HG02588 (cell line): ENCODE results near the gene PLA2G4D.

Source experiments
- ATAC-seq: cut with Tn5 transposase; IDR thresholded peaks from one replicate; pipeline ENCODE4 v1.9.1; 2021; ENCODE audit warnings: mild to moderate bottlenecking, moderate library complexity; ENCODE audit not compliant: unreplicated experiment

Gene PLA2G4D

DNA sequence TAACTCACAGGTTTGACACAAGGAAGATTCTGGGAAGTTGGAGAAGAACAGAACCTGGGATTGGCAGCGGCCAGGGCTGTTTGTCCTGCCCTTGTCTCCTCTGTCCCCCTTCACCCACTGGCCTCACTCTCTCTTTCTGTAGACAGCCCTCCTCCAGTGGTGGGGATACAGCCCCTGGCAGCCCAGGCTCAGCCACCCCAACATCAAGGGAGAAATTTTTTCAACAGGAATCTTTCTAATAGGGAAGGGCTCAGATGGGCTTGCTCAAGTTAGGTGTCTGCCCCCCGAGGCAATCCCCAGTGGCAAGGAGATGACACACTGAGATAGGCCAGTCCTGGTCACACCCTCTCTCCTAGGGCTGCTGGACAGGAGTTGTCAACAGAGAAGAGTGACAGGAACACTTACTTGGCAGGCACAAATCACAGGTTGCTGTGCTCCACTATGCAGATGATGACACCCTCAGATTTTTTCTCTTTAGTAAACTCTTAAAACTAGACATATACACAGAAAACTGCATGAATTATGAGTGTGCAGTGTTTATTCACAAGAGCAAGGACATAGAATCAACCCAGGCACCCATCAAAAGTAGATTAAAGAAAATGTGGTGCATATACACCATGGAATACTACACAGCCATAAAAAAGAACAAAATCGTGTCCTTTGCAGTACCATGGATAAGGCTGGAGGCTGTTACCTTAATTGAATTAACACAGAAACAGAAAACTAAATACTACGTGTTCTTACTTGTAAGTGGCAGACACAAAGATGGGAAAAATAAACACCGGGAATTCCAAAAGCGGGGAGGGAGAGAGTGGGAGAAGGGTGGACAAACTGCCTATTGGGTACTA is 36.3 kb downstream of the PLA2G4D start:
- ATAC-seq, result no peak

DNA sequence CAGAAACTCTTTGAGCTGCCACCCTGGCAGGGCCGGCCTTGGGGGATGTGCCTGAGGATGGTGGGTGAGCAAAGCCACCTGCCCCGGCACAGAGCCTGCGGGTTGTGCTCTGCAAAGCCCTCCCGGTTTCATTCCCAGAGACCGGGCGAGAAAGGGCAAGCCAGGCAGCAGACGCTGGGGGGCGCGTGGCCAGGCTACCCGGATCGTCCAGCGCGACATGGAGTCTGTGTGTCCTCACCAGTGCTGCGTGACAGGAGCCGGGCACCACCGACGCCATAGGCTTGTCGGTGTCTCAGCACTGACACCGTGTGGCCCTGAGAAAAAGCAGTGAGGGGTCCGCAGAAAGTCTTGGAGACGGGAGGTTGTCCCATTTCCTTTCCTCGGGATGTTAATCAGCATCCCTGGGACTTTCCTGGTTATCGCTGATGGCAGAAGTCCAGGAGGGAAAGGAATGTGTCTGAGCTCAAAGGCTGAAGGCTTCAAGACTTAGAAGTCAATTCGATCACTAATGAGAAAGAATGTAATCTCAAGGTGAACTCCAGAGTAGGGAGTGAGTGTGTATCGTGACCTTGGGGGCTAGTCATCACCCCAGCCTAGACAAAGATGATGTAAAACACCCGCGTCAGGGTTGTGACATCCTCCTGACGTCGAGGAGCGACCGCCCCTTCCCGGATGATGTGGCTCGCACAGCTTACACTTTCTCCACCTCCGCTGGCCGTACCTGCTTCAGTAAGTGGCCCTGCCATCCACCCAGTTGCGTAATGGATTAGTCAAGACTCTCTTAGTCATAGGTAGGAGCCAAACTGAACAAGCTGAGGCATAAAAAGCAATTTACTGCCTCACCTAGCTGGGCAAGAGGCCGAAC is 37.2 kb downstream of the PLA2G4D start:
- ATAC-seq, result no peak

DNA sequence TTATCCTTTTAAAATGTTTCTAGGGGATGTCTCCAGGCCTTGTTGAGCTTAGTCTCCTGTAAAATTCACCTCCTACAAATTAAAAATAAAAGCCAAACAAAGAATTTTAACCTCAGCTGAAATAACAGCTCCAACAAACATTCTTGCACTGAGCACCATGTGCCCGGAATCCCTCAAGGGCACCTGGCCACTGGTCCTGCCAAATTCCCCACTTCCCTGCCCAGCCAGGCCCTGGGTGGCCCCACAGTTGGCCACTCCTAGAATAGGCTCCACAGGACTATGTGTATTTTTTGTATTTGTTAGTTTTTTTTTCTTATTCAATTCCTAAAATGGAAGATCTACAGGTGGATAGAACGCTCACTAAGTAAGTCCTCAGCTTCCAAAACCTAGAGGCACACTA is 40.4 kb downstream of the PLA2G4D start:
- no peak for ATAC-seq

DNA sequence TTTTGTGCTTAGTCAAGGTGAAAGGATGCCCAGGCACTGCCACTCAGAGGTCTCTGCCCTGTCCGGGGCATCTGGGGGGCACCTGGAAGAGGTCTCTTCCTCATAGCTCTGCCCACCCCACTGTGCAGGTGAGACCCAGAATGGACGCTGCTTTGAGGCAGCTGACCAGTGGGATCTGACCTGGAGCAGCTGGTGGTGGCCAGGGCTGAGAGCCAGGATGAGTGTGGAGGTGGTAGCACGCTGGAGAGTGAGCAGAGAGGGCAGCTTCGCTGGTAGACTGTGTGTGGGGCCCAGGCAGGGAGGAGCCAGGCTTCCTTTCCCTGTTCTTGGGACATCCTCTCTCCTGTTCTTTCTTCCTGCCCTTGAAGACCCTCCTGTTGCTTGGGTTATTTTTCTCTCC is 41.4 kb downstream of the PLA2G4D start:
- no peak for ATAC-seq

DNA sequence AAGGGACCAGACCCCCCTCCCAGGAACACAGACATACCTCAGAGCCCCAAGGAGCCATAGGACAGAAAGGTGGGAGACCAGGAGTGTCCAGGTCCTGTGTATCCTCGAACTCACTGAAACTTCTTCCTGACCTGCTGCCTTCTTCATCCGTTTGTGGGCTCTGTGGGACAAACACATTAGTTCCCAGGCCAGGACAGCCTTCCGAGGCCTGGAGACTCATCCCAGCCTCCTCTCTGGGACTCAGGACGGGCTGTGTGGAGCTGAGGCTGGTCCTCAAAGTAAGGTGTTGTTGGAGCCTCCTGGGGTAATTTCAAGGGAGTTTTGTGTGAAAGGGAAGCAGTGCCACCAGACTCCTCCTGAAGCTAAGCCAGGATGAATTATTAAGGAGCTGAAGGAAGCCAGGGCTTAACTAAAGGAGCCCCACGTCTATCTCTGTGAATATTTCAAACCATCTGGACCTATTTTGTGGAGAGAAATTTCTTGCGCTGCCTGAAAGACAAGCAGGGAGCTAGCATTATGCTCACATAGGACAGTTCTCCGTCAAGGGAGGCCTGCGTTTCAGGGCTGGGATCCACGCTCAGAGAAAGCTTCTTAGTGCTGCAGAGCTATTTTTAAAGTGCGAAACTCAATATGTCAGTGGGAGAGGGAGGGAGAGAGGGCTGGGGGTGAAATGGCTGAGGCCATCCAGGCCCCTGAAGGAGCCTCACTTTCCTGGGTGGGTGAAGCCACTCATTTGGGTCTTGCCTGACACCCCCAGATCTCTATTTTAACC is 43.7 kb downstream of the PLA2G4D start:
- ATAC-seq, result no peak

DNA sequence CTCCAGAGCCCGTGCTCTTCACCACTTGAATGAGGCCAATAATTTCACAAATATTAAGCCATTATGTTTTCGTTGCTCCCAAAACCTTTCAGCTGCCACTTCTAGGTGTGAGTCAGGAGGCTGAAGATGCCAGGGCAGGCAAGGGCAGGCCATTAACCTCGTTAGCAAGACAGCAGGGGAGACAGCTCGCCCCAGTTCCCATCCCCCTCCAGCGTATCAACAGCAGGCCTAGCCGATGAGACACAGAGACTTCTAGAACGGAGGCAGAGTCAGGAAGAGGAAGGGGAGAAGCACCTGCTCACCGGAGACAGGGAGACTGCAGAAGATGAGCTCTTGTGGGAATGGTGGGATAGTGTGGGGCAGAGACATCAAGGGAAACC is 45.6 kb downstream of the PLA2G4D start:
- ATAC-seq, result no peak

DNA sequence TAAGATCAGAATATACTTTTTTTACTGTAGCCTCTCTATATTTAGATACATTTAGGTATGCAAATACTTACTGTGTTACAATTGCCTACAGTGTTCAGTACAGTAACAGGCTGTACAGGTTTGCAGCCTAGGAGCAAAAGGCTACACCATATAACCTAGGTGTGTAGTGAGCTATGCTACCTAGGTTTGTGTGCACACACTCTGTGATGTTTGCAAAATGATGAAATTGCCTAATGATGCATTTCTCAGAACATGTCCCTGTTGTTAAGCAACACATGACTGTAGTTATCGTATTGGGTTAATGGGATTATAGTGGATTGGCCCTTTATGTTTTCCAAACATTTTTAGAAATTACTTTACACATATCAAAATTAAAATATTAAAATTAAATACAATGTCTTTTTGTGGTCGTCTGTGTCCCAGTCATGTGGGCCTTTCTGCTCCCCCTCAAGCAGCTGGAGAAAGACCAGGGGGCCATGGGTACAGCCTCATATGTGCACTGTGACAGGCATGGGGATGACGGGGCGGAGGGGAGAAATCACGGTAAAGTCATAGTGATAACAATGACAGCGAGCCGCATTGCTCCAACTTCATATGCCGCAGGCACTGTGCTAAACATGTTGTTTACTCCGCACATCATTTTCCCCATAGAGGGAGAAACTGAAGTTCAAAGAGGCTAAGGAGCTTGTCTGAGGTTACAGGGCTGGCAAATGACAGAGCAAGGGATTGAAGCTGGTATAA is 46.1 kb downstream of the PLA2G4D start:
- ATAC-seq, result no peak

DNA sequence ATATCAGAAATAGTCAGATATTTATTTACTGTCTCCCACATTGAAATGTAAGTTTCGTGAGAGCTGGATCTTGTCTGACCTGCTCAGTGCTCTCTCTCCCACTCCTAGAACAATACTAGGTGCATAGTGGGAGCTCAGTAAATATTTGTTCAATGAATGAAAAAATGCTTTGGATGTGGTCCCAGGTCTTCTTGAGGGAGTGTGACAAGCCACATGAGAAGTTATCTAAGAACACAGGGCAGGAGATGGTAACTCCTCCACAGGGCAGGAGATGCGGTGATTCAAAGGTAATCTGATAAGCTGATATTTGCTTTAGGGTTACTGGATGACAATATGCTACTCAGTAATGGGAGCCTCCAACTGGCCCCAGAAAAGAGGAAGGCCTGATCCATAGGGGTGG is 47.8 kb downstream of the PLA2G4D start:
- ATAC-seq, result no peak

DNA sequence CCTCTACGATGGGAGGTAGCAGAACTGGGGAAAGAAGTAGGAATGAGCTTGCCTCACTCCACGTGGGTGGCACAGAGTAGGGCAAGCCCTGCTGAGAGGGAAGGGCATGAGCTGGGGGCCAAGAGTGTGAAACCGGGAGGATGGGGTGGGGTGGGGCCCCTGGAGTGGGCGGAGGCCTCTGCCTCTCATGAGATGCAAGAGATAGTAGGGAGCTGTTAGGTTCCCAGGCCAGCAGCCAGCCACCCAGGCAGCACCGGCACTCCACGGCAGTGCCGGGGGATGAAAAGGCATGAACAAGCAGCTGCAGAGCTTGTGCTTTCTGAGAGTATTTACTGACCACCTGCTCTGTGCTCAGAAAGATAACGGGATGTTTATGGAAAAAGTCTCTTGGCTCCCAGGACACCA is 49.1 kb downstream of the PLA2G4D start:
- ATAC-seq, result no peak

DNA sequence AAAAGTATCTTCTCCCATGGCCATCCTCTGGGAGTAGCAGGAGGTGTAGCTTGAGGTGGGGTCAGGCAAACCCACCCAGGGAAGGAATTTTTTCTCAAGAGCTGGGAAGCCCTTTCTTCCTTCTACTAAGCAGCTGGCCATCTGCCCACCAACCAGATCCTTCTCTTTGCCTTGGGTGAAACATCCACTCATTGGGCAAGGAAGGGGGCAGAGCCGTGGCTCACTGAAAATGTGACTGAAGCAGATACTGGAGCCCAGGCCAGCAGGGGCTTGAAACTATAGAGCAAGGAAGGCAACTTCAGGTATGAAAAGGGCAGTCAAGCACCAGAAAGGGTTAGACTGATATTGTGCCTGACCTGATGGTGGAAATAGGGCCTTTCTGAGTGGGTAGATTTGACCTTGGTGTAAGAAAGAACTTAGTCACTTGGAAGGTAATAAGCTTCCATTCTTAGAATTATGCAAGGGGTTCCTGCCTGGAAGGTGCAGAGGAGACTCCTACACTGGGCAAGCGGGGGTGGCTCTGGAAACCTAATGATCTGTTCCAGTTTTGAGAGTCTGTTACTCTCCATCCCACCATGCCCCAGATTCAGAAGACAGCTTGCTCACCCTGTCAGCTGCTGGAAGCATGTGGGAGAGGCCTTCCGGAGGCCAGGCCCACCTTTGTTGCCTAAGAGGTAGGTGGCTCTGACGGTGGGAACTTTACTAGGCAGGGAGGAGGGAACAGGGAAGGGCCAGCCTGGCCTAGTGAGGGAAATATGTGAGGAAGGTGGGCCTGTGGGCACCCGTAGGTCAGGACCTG is 51.6 kb downstream of the PLA2G4D start:
- ATAC-seq, result no peak

DNA sequence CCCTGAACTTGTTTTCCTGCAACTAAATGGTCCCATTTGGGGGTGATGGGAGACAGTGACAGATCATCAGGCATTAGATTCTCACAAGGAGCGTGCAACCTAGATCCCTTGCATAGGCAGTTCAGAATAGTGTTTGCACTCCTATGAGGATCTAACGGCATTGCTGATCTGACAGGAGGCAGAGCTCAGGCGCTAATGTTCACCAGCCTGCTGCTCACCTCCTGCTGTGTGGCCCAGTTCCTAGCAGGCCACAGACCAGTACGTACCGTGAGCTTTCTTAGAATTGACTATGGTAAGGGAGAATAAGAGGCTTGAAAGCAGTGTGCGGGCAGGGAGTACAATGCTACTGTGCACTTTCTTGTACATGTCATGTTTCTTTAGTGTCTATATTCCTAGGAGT is 56.0 kb downstream of the PLA2G4D start:
- no peak for ATAC-seq

DNA sequence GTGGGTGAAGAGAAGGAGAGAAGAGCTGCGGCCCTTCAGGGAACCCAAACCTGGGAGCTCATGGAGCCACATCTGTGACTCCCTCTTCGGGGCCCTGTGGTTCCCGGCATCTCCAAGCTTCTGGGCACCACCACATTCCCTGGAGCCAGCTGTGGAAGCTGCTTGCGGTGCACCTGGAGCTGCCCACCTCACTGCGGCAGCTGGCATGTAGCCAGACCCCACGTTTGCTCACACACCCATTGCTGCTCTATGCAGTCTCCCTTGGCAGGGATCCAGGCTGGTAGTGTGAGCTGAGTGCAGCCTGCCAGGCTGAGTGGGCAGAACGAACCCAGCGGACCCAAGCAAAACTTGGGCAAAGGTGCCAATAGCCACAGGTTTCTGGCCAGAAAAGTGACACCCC is 56.7 kb downstream of the PLA2G4D start:
- no peak for ATAC-seq

DNA sequence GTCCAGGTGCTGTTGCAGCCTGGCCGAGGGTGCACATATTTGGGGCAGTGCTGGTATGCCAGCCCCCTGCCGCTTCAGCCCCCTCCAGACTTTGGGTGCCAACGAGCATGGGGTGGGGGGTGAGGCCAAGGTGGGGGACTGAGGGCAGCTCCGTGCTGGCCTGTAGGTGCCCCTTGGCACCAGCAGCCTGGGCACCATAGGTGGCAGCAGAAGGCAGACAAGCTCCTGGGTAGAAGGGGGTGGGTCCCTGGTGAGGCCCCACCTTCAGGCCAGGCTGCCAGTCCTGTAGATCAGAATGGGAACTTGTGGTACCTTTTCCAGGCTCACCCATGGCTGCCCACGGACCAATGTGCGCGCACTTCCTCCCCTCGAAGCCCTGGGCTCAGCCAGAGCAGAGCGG is 57.4 kb downstream of the PLA2G4D start:
- ATAC-seq, result no peak

DNA sequence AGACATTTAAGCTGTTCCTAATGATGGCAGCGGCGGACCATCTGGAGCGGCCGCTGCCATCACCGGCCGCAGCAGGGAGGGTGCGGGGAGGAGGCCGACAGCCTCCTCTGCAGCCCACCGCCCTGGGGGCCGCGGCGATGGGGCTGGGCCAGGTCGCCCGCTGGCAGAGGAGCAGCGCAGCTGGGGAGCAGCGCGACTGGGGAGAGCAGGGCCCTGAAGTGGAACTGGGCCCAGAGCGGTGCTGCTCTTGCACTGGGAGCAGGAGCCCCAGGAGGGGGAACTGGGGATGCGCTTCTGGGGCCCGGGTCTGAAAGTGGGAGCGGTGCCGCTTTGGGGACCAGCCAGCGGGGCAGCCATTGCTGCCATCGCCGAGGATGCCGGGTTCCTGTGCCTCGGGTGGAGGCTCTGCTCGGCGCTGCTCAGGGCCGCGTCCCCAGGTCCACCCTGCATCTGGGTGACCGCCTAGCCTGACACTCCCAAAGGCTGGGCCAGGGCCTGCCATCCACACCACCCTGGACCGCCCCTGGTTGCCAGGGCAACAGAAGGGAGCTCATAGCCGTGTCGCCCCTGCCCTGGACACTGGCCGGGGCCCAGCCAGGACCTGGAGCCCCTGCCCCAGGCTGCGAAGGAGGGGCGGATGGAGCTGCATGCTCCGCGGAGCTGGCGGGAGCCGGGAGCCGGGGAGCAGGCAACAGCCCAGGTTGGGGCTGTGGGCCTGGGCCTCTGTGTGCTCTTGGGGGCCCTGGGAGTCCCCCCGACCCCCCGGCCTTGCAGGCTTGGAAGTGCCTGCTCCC is 58.1 kb downstream of the PLA2G4D start:
- no peak for ATAC-seq

DNA sequence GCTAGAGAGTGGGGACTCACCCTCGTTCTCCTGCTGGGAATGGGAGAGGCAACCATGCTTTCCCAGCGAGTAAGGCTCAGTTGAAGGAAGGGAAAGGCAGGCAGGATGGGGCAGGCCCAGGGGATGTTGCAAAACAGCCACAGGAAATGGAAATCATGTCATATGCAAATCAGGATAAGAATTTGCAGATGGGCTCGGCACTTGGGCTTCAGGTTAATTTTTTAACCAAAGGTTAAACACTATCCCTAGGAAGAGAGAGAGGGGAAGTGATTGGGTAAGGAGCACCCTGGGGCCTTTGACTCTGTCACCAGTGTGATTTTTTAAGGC is 59.0 kb downstream of the PLA2G4D start:
- no peak for ATAC-seq

DNA sequence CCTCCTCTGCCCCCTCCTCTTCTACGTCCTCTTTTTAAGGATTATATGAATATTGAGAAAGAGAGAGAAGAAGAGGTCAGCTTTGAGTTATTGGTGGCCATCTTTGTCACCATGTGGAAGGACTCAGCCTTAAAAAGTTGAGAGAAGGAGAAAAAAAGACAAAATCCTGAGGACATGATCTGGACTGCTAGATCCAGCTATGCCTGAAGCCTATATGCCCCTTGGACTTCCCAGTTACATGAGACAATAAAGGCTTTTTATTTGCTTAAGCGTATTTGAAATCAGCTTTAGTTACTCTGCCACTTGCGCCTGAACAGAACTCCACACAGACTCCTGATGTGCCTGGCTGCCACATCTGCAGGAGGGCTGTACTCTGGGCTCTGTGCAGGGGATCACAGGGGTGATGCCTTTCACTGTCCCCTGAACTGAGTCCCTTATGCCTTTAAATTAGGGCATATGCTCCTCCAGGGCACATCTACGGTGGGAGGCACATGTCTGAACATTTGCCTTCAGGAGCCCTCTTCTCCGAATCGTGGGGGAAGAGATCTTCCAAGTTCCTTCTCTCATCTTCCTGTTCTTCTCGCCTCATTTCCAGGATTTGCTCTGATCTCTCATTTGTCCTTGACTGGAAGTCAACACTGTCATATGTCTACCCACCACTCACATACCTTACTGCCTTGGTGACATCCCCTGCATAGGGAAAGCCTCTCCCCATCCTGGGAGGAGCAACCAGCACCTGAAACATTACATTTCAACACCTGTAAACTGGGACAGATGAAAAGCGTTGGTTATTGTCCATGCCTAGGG is 59.5 kb downstream of the PLA2G4D start:
- no peak for ATAC-seq

DNA sequence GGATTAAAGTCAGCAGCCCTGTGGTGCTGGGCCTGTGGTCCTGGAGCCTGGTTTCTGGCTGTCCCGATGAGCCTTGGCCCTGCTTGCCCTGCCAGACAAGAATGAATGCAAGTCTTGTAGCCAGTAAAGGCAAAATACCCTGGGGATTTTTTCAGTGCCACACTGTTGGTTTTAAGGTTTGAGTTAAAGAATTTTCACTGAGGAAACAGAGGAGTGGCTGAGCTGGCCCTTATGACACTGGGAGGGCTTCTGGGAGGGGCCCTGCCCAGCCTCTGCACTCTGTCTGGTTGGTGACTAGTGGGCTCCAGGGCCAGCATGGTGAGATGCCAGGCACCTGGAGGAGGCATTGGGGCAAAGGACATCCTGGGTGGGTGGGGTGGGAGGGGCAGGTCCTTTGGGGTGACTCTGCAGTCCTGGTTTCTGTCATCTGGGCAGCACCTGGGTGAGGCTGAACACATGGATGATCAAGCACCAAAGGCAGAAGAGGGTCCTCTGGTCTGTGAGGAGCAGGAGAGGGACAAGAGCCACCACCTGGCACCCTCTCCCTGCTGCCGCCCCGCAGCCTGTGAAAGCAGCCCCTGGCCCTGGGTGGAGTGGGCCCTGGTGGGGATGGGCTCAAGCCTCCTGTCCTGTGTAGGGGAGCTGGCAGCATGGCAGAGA is 61.0 kb downstream of the PLA2G4D start:
- no peak for ATAC-seq
